Measurements from ENCODE around the gene TMEM198. TPM values are rescaled to one million over a fixed set of nuclear protein-coding genes. Genes with fewer than 3 reads are reported as not detected.

TMEM198 gene
- total and polyA plus RNA-seq, 2 experiments from 2014 or later, result 6.7 to 12.2 TPM

DNA sequence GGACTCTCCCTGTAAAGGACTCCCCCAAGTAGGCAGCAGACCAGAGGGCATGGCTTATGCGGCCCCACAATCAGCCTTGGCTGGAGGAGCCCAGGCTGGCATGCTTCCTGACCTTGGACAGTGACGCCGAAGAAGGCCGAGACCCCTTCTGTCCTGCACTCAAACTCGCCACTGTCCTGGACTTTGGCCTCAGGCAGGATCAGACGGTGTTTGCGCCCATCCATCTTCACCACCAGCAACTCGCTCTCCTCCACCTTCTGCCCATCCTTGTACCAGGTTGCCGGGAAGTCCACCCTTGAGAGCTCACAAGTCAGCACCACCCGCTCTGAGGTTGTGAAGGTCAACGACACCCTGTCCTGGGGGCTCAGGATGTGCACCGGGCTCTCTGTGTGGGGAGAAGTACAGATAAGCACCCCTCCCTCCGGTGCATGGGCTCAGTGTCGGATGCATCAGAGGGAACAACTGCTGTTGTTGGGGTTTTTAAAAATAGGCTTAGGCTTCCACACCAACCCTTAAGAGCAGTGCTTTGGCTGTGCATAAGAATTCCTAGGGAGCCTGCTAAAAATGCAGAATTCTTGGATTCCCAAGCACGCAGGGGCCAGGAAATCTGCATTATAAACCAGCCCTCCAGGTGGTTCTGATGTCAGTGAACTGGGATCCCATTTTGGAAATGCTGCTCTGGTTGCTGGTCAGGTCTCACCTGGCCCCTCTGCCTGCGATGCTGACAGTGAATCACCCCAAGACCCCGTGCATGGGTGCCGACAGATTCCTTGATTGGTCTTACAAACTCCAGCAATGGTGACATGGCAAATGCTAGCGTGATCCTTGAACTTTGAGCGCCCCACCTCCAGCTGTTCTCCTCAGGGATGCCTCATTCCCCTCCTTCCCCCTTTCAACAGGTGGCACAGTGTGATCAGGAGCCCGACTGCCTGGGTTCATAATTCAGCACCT lies 21.6 kb downstream of the TMEM198 start:
- H3K9me3 ChIP-seq (ENCODE audit: low read depth), result no peaks in the 10 kb centered on the region
- TF ChIP-seq, protein P1, sequence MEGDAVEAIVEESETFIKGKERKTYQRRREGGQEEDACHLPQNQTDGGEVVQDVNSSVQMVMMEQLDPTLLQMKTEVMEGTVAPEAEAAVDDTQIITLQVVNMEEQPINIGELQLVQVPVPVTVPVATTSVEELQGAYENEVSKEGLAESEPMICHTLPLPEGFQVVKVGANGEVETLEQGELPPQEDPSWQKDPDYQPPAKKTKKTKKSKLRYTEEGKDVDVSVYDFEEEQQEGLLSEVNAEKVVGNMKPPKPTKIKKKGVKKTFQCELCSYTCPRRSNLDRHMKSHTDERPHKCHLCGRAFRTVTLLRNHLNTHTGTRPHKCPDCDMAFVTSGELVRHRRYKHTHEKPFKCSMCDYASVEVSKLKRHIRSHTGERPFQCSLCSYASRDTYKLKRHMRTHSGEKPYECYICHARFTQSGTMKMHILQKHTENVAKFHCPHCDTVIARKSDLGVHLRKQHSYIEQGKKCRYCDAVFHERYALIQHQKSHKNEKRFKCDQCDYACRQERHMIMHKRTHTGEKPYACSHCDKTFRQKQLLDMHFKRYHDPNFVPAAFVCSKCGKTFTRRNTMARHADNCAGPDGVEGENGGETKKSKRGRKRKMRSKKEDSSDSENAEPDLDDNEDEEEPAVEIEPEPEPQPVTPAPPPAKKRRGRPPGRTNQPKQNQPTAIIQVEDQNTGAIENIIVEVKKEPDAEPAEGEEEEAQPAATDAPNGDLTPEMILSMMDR (IDR thresholded peaks at IDR 0.05; ENCODE audit: low read depth, low read length), result no peak
- H3K27me3 ChIP-seq, result no peaks in the 10 kb centered on the region
- H3K36me3 ChIP-seq, result peaks cover 59% of the 10 kb centered on the region
- DNase-seq (ENCODE audit: low read depth in 1 of 2, low spot score in 1 of 2), result no peak
- no peak overlapping the region for H3K4me3 ChIP-seq
- H3K27ac ChIP-seq, result no peak overlapping the region
- H3K4me1 ChIP-seq (ENCODE audit: low read depth), result peaks cover 19% of the 10 kb centered on the region

DNA sequence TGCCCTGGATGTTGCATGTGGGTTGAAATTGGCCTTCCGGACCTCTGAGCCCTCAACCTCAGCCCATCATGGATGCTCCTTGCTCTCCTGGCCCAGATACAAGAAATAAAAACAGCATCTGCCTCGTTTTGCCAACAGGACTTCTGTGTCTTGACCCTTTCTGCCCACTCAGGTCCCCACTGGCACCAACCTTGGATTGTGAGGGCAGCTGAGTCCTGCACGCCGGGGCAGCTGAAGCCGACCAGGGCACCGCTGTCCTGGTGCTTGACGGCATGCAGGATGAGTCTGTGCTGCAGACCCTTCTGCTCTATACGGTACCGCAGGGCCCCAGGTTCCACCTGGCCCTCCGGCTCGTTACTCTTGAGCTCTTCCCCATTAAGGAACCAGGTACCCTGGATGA lies 22.8 kb downstream of the TMEM198 start:
- no peak for DNase-seq (ENCODE audit: low read depth in 1 of 2, low spot score in 1 of 2)
- H3K27ac ChIP-seq, result no peak overlapping the region
- H3K4me3 ChIP-seq, result no peak overlapping the region
- H3K4me1 ChIP-seq (ENCODE audit: low read depth), result peaks cover 18% of the 10 kb centered on the region
- peaks cover 57% of the 10 kb centered on the region for H3K36me3 ChIP-seq
- no peaks in the 10 kb centered on the region for H3K9me3 ChIP-seq (ENCODE audit: low read depth)
- H3K27me3 ChIP-seq, result no peaks in the 10 kb centered on the region
- TF ChIP-seq, protein P1 (IDR thresholded peaks at IDR 0.05; ENCODE audit: low read depth, low read length), result no peak

DNA sequence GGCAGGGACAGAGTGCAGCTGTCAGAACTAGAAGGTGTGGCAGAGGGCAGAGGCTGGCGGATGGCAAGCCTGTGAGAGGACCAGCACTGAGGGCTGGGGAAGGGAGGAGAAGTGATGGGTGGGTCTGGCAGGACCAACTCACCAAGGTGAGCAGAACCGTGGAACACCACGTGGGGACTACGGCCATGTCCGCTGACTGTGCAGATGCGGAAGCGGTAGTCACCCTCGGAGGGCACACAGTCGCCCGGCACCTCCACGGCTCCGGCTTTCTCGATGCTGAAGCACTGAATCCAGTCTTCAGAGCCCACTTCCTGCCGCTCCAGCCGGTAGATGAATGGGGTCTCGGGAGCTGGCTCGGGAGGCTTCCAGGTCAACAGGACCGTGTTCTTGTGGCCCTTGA lies 23.3 kb downstream of the TMEM198 start:
- no peak for DNase-seq (ENCODE audit: low read depth in 1 of 2, low spot score in 1 of 2)
- Histone ChIP-seq H3K9me3 (ENCODE audit: low read depth) (no peaks in the 10 kb centered on the region), H3K27ac (no peak overlapping the region), H3K4me1 (ENCODE audit: low read depth) (peaks cover 16% of the 10 kb centered on the region), H3K36me3 (peaks cover 56% of the 10 kb centered on the region), H3K4me3 (no peak overlapping the region), H3K27me3 (no peaks in the 10 kb centered on the region)
- TF ChIP-seq, protein P1 (IDR thresholded peaks at IDR 0.05; ENCODE audit: low read depth, low read length), result no peak

DNA sequence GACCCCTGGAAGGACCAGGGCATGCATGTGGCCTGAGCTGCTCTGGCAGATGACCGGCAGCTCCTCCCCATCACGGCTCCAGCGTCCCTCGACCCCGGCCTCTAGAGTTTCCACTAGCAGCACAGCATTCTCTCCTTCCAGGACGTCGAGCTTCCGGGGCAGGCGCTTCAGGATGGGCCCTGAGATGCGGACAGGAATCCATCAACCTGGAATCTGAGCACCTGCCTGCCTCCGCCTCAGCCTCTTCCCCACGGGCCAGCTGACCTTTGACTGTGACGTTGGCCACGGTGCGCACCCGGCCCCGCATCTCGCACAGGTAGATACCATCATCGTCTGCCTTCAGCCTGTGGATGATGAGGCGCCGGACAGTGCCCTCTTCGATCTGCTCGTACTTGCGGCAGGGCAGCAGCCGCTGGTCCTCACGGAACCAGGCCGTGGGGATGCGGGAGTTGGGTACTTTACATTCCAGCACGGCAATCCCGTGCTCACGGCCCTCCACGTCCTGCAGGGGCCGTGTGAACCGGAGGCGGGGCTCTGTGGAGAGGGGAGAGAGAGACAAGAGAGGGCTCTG lies 24.0 kb downstream of the TMEM198 start:
- Histone ChIP-seq H3K4me1 (ENCODE audit: low read depth) (peaks cover 22% of the 10 kb centered on the region), H3K36me3 (peaks cover 52% of the 10 kb centered on the region)
- TF ChIP-seq, protein P1 (IDR thresholded peaks at IDR 0.05; ENCODE audit: low read depth, low read length), result no peak

DNA sequence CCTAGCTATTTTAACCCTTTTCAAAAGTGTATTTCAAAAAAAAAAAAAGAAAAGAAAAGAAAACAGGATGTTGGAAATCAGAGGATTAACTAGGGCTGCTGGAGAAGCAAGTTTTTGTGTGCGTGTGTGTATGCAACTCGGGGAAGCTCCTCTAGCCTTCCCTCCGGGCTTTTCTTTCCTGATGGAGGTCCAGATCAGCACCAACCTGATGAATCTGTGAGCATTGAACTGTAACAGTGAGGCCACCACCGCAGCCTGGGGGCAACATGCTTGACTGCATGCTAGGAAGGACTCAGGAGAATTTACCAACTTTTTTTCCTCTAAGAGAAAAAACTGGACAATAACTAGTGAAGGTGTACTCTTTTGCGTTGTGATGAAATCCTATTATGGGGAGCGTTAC lies 25.2 kb downstream of the TMEM198 start:
- Histone ChIP-seq H3K4me3 (no peak overlapping the region), H3K27ac (no peak overlapping the region), H3K4me1 (ENCODE audit: low read depth) (peaks cover 25% of the 10 kb centered on the region), H3K9me3 (ENCODE audit: low read depth) (no peaks in the 10 kb centered on the region), H3K27me3 (no peaks in the 10 kb centered on the region), H3K36me3 (peaks cover 41% of the 10 kb centered on the region)
- no peak for DNase-seq (ENCODE audit: low read depth in 1 of 2, low spot score in 1 of 2)
- TF ChIP-seq, protein P1 (IDR thresholded peaks at IDR 0.05; ENCODE audit: low read depth, low read length), result no peak

More for the DNA sequence above, 24.0 kb downstream of the TMEM198 start:
- no peak for DNase-seq (ENCODE audit: low read depth in 1 of 2, low spot score in 1 of 2)
- no peak overlapping the region for H3K27ac ChIP-seq
- H3K4me3 ChIP-seq, result no peak overlapping the region
- H3K9me3 ChIP-seq (ENCODE audit: low read depth), result no peaks in the 10 kb centered on the region
- no peaks in the 10 kb centered on the region for H3K27me3 ChIP-seq
